HG03095 (cell line): ENCODE data around the gene ADAMTS12.

Experiments
- ATAC-seq: cut with Tn5 transposase; IDR thresholded peaks from one replicate; pipeline ENCODE4 v1.9.1; 2021; ENCODE audit warnings: moderate library complexity; ENCODE audit not compliant: unreplicated experiment

Gene ADAMTS12

GRCh38 chr5:33489481-33490067 is 402.2 kb downstream of the ADAMTS12 start:
- ATAC-seq, result no peak

- ATAC-seq, result no peak
Measured at GRCh38 chr5:33488558-33489355, 403.0 kb downstream of the ADAMTS12 start.

- ATAC-seq, result no peak
Measured at GRCh38 chr5:33487236-33487635, 404.6 kb downstream of the ADAMTS12 start.

- no peak for ATAC-seq
Measured at GRCh38 chr5:33482335-33482734, 409.5 kb downstream of the ADAMTS12 start.

GRCh38 chr5:33480876-33481275 is 410.9 kb downstream of the ADAMTS12 start:
- ATAC-seq, result no peak

- ATAC-seq, result no peak
Measured at GRCh38 chr5:33479311-33479710, 412.5 kb downstream of the ADAMTS12 start.

- no peak for ATAC-seq
Measured at GRCh38 chr5:33477816-33478215, 414.0 kb downstream of the ADAMTS12 start.

- no peak for ATAC-seq
Measured at GRCh38 chr5:33476992-33477391, 414.8 kb downstream of the ADAMTS12 start.

- no peak for ATAC-seq
Measured at GRCh38 chr5:33475706-33476105, 416.1 kb downstream of the ADAMTS12 start.

- no peak for ATAC-seq
Measured at GRCh38 chr5:33474931-33475499, 416.8 kb downstream of the ADAMTS12 start.

- ATAC-seq, result no peak
Measured at GRCh38 chr5:33474004-33474403, 417.8 kb downstream of the ADAMTS12 start.
